Measurements from ENCODE around the gene POLR2F. TPM values are rescaled to one million over a fixed set of nuclear protein-coding genes. Genes with fewer than 3 reads are reported as not detected.

The POLR2F gene
- total RNA-seq, 1 donor from 2014 or later = 75.5 TPM

- H3K4me3 ChIP-seq = no peak overlapping the region
- H3K4me1 Mint-ChIP-seq = no peaks in the 10 kb centered on the region
- H2AFZ ChIP-seq (replicated peaks) = no peak overlapping the region
- H3K36me3 ChIP-seq = no peaks in the 10 kb centered on the region
- no peak overlapping the region for H3K9ac ChIP-seq
- no peaks in the 10 kb centered on the region for H3K9me3 Mint-ChIP-seq
- no peaks in the 10 kb centered on the region for H3K9me3 ChIP-seq (ENCODE audit: low read depth)
- no peak overlapping the region for H3K27ac Mint-ChIP-seq
- H3K79me2 ChIP-seq (ENCODE audit: low read depth) = no peaks in the 10 kb centered on the region
- H3F3A ChIP-seq (ENCODE audit: low read depth) = no peaks in the 10 kb centered on the region
- no peaks in the 10 kb centered on the region for H3K4me1 ChIP-seq
- H3K36me3 Mint-ChIP-seq = peaks cover 2% of the 10 kb centered on the region
- no peak overlapping the region for H3K27ac ChIP-seq
- H3K27me3 Mint-ChIP-seq (ENCODE audit: insufficient read depth, low read depth) = peaks cover 2% of the 10 kb centered on the region
- H4K20me1 ChIP-seq (ENCODE audit: low read depth) = no peaks in the 10 kb centered on the region
- H3K4me3 Mint-ChIP-seq = no peak overlapping the region
- DNase-seq (ENCODE audit: low spot score) = no peak
- H3K4me2 ChIP-seq = no peak overlapping the region
- no peaks in the 10 kb centered on the region for H3K27me3 ChIP-seq
- TF ChIP-seq EZH2phosphoT487 (IDR thresholded peaks at IDR 0.05) (no peak), EZH2 (IDR thresholded peaks at IDR 0.05) (no peak), CTCF (IDR thresholded peaks at IDR 0.05) (no peak)
Measured at GRCh38 chr22:37918580-37919270, 34.8 kb upstream of the POLR2F start.

DNA sequence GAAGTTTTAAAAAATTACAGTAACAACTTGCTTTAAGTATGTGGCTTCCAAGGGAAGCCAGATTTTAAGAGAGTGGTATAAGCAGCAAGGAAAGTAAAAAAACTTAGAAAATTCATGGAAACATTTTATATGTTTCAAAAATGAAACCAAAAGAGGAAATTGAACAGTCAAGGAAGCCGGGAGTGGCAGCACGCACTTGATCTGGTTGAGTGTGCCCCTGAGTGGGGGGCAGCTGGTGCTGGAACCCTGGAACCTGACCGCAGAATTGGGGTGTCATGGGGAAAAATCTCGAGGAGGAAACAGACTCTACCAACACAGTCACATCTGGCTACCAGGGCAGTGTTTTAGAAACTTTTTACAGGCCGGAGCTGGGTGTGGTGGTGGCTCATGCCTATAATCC lies 33.4 kb upstream of the POLR2F start:
- no peak for TF ChIP-seq CTCF (IDR thresholded peaks at IDR 0.05)
- no peak for TF ChIP-seq EZH2phosphoT487 (IDR thresholded peaks at IDR 0.05)
- no peak for TF ChIP-seq EZH2 (IDR thresholded peaks at IDR 0.05)
- Histone ChIP-seq H3K27me3 (no peaks in the 10 kb centered on the region), H3K36me3 (no peaks in the 10 kb centered on the region), H3K27ac (no peak overlapping the region), H3F3A (ENCODE audit: low read depth) (no peaks in the 10 kb centered on the region), H2AFZ (replicated peaks) (no peak overlapping the region), H3K79me2 (ENCODE audit: low read depth) (no peaks in the 10 kb centered on the region), H3K9ac (no peak overlapping the region), H3K4me1 (no peaks in the 10 kb centered on the region), H3K4me3 (no peak overlapping the region), H3K4me2 (no peak overlapping the region), H4K20me1 (ENCODE audit: low read depth) (no peaks in the 10 kb centered on the region), H3K9me3 (ENCODE audit: low read depth) (no peaks in the 10 kb centered on the region)
- Mint-ChIP-seq H3K27ac (no peak overlapping the region), H3K27me3 (ENCODE audit: insufficient read depth, low read depth) (peaks cover 2% of the 10 kb centered on the region), H3K4me1 (no peaks in the 10 kb centered on the region), H3K4me3 (no peak overlapping the region), H3K9me3 (no peaks in the 10 kb centered on the region), H3K36me3 (peaks cover 2% of the 10 kb centered on the region)
- no peak for DNase-seq (ENCODE audit: low spot score)

DNA sequence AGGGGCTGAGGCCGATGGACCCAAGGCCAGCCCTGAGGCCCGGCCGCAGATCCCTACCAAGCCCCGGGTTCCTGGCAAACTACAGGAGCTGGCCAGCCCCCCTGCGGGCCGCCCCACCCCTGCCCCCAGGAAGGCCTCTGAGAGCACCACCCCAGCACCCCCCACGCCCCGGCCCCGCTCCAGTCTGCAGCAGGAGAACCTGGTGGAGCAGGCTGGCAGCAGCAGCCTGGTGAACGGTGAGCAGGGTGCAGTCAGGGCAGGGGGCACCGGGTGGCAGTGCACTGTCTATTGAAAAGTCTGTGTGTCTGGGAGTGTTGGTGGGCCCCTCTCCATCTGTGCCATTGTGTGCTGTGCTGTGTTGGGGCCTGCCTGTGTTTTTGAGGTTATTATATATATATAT lies 31.3 kb upstream of the POLR2F start:
- H3K36me3 ChIP-seq = no peaks in the 10 kb centered on the region
- H3K27ac Mint-ChIP-seq = no peak overlapping the region

More for the DNA sequence above, 31.3 kb upstream of the POLR2F start:
- no peak overlapping the region for H3K4me2 ChIP-seq
- H2AFZ ChIP-seq (replicated peaks) = no peak overlapping the region
- H3K27me3 Mint-ChIP-seq (ENCODE audit: insufficient read depth, low read depth) = peaks cover 3% of the 10 kb centered on the region
- H3F3A ChIP-seq (ENCODE audit: low read depth) = no peaks in the 10 kb centered on the region
- H3K79me2 ChIP-seq (ENCODE audit: low read depth) = no peaks in the 10 kb centered on the region
- H3K27ac ChIP-seq = no peak overlapping the region
- H3K36me3 Mint-ChIP-seq = peaks cover 2% of the 10 kb centered on the region
- no peaks in the 10 kb centered on the region for H4K20me1 ChIP-seq (ENCODE audit: low read depth)
- no peaks in the 10 kb centered on the region for H3K27me3 ChIP-seq
- no peak overlapping the region for H3K9ac ChIP-seq
- no peaks in the 10 kb centered on the region for H3K4me1 Mint-ChIP-seq
- TF ChIP-seq CTCF (IDR thresholded peaks at IDR 0.05) (no peak), EZH2phosphoT487 (IDR thresholded peaks at IDR 0.05) (no peak), EZH2 (IDR thresholded peaks at IDR 0.05) (no peak)
- no peak overlapping the region for H3K4me3 Mint-ChIP-seq
- DNase-seq (ENCODE audit: low spot score) = no peak
- no peaks in the 10 kb centered on the region for H3K4me1 ChIP-seq
- no peak overlapping the region for H3K4me3 ChIP-seq
- no peaks in the 10 kb centered on the region for H3K9me3 ChIP-seq (ENCODE audit: low read depth)
- H3K9me3 Mint-ChIP-seq = no peaks in the 10 kb centered on the region

Data from neural progenitor cell (in vitro differentiated cells).